HG03097 (cell line): Measurements from ENCODE around the gene KLB.
"Not testable (repeated sequence)": the region's sequence is repeated elsewhere in the genome, so short reads cannot be mapped to it uniquely, and the experiment has no call there.

Experiments used
- ATAC-seq: cut with Tn5 transposase; IDR thresholded peaks from one replicate; pipeline ENCODE4 v1.9.1; 2021; ENCODE audit not compliant: unreplicated experiment, low FRiP score

KLB gene

DNA sequence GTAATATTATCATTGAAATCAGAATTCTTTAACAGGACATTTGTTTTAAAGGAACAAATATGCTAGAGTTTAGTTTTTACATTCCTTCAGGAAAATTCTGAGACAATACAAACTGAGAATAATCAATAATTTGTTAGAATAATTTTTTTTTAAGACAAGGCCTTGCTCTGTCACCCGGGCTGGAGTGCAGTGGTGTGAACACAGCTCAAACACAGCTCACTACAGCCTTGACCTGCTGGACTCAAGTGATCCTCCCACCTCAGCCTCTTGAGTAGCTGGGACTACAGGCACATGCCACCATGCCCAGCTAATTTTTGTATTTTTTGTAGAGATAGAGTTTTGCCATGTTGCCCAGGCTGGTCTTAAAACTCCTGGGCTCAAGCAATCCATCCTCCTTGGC lies 18.6 kb downstream of the KLB start:
- ATAC-seq: not testable (repeated sequence)

DNA sequence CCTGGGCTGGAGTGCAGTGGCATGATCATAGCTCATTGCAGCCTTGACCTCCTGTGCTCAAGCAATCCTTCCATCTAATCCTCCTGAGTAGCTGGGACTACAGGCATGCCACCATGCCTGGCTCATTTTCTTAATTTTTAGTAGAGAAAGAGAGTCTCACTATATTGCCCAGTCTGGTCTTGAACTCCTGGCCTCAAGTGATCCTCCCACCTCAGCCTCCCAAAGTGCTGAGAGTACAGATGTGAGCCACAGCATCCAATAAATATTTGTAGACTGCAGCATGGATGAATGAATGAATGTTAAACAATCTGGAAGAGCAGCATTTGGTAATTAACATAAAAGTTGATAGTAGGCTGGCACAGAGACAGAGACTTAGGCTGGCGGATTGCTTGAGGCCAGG lies 20.0 kb downstream of the KLB start:
- ATAC-seq: no peak

GRCh38 chr4:39427520-39428114 lies 20.9 kb downstream of the KLB start:
- no peak for ATAC-seq

- ATAC-seq: no peak
Measured at GRCh38 chr4:39429476-39430334, 23.0 kb downstream of the KLB start.

GRCh38 chr4:39433878-39434492 lies 27.3 kb downstream of the KLB start:
- ATAC-seq: no peak

DNA sequence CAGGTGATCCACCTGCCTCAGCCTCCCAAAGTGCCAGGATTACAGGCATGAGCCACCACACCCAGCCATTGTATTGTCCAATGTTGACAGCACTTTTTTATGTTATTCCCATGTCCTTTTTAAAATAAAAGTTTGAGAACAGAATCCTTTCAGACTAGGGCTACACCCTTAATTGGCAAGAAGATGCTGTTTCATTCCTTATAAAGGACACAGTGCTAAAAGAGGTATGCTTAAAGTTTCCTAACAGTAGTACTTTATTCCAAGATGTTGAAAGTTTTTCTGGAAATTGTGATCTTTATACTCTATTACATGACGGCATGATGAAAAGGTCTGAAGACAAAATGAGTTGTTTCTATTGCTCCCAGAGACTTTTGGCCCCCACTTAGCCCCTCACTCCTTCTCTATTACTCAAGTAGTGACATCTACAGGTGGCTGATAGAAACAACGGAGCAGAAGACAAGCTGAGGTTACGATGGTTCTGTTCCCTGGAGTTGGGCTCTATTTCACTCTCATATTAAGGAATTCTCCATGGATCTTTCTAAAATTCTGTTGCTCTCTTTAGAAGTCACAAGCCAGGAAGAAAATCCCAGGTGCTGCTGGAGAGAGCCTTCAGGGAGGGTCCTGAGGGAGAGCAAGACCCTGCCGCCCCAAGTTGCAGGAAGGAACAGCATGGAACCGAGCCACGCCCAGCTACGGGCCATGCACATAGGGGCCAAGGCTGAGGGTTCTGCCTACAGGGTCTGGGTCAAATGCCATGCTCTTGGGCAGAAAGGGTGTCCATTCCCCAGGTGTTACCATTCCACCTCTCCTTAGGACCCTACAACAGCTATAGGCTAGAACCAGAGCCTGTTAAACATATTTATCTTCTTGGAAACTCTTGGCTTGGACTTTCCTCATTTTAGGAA lies 29.2 kb downstream of the KLB start:
- ATAC-seq: no peak

GRCh38 chr4:39441593-39441992 lies 34.9 kb downstream of the KLB start:
- no peak for ATAC-seq

- no peak for ATAC-seq
Measured at GRCh38 chr4:39442998-39443397, 36.3 kb downstream of the KLB start.

DNA sequence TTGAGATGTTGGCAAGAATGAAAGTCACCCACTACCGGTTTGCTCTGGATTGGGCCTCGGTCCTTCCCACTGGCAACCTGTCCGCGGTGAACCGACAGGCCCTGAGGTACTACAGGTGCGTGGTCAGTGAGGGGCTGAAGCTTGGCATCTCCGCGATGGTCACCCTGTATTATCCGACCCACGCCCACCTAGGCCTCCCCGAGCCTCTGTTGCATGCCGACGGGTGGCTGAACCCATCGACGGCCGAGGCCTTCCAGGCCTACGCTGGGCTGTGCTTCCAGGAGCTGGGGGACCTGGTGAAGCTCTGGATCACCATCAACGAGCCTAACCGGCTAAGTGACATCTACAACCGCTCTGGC lies 39.7 kb downstream of the KLB start:
- ATAC-seq: no peak

DNA sequence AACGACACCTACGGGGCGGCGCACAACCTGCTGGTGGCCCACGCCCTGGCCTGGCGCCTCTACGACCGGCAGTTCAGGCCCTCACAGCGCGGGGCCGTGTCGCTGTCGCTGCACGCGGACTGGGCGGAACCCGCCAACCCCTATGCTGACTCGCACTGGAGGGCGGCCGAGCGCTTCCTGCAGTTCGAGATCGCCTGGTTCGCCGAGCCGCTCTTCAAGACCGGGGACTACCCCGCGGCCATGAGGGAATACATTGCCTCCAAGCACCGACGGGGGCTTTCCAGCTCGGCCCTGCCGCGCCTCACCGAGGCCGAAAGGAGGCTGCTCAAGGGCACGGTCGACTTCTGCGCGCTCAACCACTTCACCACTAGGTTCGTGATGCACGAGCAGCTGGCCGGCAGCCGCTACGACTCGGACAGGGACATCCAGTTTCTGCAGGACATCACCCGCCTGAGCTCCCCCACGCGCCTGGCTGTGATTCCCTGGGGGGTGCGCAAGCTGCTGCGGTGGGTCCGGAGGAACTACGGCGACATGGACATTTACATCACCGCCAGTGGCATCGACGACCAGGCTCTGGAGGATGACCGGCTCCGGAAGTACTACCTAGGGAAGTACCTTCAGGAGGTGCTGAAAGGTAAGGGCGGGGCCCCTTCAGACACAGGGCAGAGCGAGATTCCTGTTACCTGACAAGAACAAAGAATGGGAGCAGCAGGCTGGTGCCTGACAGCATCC lies 40.3 kb downstream of the KLB start:
- ATAC-seq: peak; percentile 74

GRCh38 chr4:39450618-39451017 lies 43.9 kb downstream of the KLB start:
- no peak for ATAC-seq

DNA sequence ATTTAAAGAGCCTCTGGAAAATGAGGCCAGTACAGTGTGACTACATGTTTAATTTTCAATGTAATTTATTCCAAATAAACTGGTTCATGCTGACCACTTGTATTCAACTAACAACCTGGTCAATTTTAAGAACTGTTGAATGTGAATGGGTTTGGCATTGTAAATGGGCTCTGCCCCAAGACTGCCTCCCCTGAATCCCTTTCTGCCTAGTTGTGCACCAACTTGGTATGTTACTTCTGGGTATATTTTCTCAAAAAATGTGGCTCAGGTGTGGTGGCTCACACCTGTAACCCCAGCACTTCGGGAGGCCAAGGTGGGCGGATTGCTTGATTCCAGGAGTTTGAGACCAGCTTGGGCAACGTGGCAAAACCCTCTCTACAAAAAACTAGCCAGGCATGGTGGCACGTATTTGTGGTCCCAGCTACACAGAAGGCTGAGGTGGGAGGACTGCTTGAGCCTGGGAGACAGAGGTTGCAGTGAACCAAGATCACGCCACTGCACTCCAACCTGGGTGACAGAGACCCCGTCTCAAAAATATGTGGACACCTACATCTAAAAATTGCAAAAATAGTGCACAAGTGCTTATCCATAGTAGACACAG lies 44.8 kb downstream of the KLB start:
- ATAC-seq: no peak

- ATAC-seq: no peak
Measured at GRCh38 chr4:39452153-39452859, 45.6 kb downstream of the KLB start.

DNA sequence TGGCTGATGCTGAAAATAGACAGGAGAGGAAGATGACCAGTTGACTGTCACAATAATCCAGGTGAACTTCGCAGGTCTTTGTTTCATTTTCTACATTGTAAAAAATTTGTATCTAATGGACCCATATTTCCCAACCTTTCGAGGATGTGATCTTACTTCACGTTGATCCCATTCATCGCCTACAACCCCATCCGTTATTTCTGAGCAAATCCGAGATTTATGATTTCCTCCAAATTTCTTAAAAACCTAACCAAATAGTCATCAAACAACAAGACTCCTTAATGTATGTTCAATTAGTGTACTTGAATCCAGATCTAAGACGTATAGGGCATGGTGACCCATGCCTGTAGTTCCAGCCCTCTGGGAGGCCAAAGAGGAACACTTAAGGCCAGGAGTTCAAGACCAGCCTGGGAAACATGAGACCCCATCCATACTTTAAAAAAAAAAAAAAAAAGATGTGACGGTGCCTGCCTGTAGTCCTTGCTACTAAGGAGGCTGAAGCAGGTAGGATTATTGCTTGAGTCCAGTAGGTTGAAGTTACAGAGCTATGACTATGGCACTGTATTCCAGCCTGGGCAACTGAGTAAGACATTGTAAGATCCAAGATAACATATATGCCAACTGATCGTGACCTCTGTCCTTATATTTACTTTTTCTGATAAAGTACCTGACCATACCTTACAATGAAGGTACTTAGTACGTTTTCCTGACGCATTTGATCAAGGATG lies 46.3 kb downstream of the KLB start:
- no peak for ATAC-seq

- ATAC-seq: no peak
Measured at GRCh38 chr4:39453738-39454137, 47.0 kb downstream of the KLB start.

DNA sequence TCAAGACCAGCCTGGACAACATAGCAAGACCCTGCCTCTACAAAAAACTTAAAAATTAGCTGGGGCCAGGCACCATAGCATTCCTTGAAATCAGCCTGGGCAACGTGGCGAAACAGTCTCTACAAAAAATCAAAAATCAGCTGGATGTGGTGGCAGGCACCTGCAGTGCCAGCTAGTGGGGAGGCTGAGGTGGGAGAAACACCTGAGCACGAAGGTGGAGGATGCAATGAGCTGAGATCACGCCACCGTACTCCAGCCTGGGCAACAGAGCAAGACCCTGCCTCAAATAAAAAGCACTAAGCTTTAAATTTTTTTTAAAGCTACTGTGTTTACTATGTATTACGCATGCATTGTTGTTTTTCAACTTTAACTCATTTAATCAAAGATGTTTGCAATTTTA lies 48.8 kb downstream of the KLB start:
- no peak for ATAC-seq

GRCh38 chr4:39456946-39457763 lies 50.4 kb downstream of the KLB start:
- no peak for ATAC-seq

- not testable (repeated sequence) for ATAC-seq
Measured at GRCh38 chr4:39458161-39458504, 51.4 kb downstream of the KLB start.
